HCT116 (cell line): ENCODE measurements around the gene NRROS. TPM values are rescaled to one million over a fixed set of nuclear protein-coding genes. Genes with fewer than 3 reads are reported as not detected.
A peak's percentile ranks its signal among the peaks of the same experiment; 100 is the strongest.

Source experiments
- ATAC-seq: fragments of 200-7000 bp; cut with Tn5 transposase; 2 replicates; pipeline ENCODE4 v1.9.1; 2020; ENCODE audit warnings: mild to moderate bottlenecking, moderate library complexity
- Bru-seq: library from RNA; stranded (reverse); fragments of 400-500 nt; gene quantifications from one replicate; lab custom pipeline; 2021; lab: Mats Ljungman, UMichigan
- BruChase-seq, 2 experiments: library from RNA; stranded (reverse); fragments of 400-500 nt; gene quantifications; one replicate each; lab custom pipeline; 2021; lab: Mats Ljungman, UMichigan
- BruUV-seq: library from RNA; stranded (reverse); fragments of 400-500 nt; replicated peaks from 2 replicates; lab custom pipeline; 2021; lab: Mats Ljungman, UMichigan
- CTCF ChIA-PET: fragments of 300-600 bp; sonication (Branson Sonifier 250); formaldehyde crosslinking; loops from one replicate; lab custom pipeline; 2021; ENCODE audit warnings: antibody characterized with exemption; lab: Charles Lee
- POLR2A ChIA-PET: fragments of 300-600, 350-600 bp; sonication (Branson Sonifier 250); formaldehyde crosslinking; loops from one replicate; lab custom pipeline; 2021; ENCODE audit warnings: antibody characterized with exemption; lab: Charles Lee
- RAD21 ChIA-PET, 2 experiments: fragments of 300-600 bp; sonication (Branson Sonifier 250); formaldehyde crosslinking; loops; one replicate each; lab custom pipeline; 2023; ENCODE audit warnings: low total read pairs in 2 of 2; ENCODE audit not compliant: uncharacterized antibody in 2 of 2, unreplicated experiment in 2 of 2, low non-redundant PET in 1 of 2; lab: Charles Lee
- DNase-seq: peaks from one replicate; pipeline ENCODE4 v3.0.0-alpha.2; 2010; ENCODE audit warnings: low read depth, low spot score
- H2AFZ ChIP-seq: fragments of 200-600 bp; shearing (Covaris generic), sonication (generic); 2 replicates; pipeline ENCODE4 v1.6.1; 2017; ENCODE audit warnings: low read depth, mixed run types, mixed read lengths, antibody characterized with exemption, low read length; ENCODE audit not compliant: poor library complexity, severe bottlenecking
- H3K27ac ChIP-seq: 2 replicates; pipeline ENCODE4 v1.5.1; 2012; ENCODE audit warnings: low read depth, low read length
- H3K27me3 ChIP-seq: fragments of 200-600 bp; sonication (generic); 2 replicates; pipeline ENCODE4 v1.6.1; 2016; ENCODE audit warnings: mixed run types, low read length, mixed read lengths; ENCODE audit not compliant: insufficient read depth
- H3K36me3 ChIP-seq, 2 experiments: fragments of 200-500 bp in 1 of 2; fragments of 200-600 bp in 1 of 2; sonication (Bioruptor generic) in 1 of 2; sonication (generic) in 1 of 2; 2 replicates each; pipeline versions ENCODE4 v1.5.1 to v1.6.1; 2014 to 2016; ENCODE audit warnings: low read length in 2 of 2, inconsistent platforms in 1 of 2, mixed read lengths in 1 of 2, mixed run types in 1 of 2; ENCODE audit not compliant: insufficient read depth in 2 of 2, control insufficient read depth in 1 of 2
- H3K4me1 ChIP-seq, 2 experiments: fragments of 200-600 bp in 1 of 2; sonication (generic) in 1 of 2; 2 replicates each; pipeline versions ENCODE4 v1.5.1 to v1.6.1; 2012 to 2017; ENCODE audit warnings: low read length in 2 of 2, inconsistent platforms in 1 of 2, mild to moderate bottlenecking in 1 of 2, mixed read lengths in 1 of 2, mixed run types in 1 of 2, moderate library complexity in 1 of 2; ENCODE audit not compliant: insufficient read depth in 2 of 2, control insufficient read depth in 1 of 2
- H3K4me2 ChIP-seq: fragments of 200-600 bp; sonication (generic); 2 replicates; pipeline ENCODE4 v1.6.1; 2017; ENCODE audit warnings: mixed run types, low read length, mixed read lengths
- H3K4me3 ChIP-seq, 2 experiments: fragments of 200-600 bp in 1 of 2; sonication (generic) in 1 of 2; replicated peaks in 1 of 2; 2 replicates each; pipeline ENCODE4 v1.5.1; 2011 to 2016; ENCODE audit warnings: low read length in 2 of 2, control low read depth in 1 of 2, low read depth in 1 of 2, mild to moderate bottlenecking in 1 of 2, mixed read lengths in 1 of 2, mixed run types in 1 of 2
- H3K79me2 ChIP-seq: fragments of 200-600 bp; sonication (generic); 2 replicates; pipeline ENCODE4 v1.6.1; 2017; ENCODE audit warnings: mild to moderate bottlenecking, mixed run types, low read length, moderate library complexity, mixed read lengths; ENCODE audit not compliant: insufficient read depth
- H3K9ac ChIP-seq: fragments of 200-600 bp; sonication (generic); 2 replicates; pipeline ENCODE4 v1.6.1; 2016; ENCODE audit warnings: low read length, mixed read lengths
- H3K9me2 ChIP-seq: fragments of 200-600 bp; sonication (generic), shearing (Covaris generic); 2 replicates; pipeline ENCODE4 v1.6.1; 2017; ENCODE audit warnings: mixed run types, mild to moderate bottlenecking, moderate library complexity; ENCODE audit not compliant: insufficient read depth
- H3K9me3 ChIP-seq, 2 experiments: fragments of 200-500 bp in 1 of 2; fragments of 200-600 bp in 1 of 2; sonication (Bioruptor generic) in 1 of 2; sonication (generic) in 1 of 2; 2 replicates each; pipeline ENCODE4 v1.6.1; 2014 to 2017; ENCODE audit warnings: low read length in 2 of 2, mixed read lengths in 2 of 2, inconsistent platforms in 1 of 2, low read depth in 1 of 2, mild to moderate bottlenecking in 1 of 2, mixed run types in 1 of 2, moderate library complexity in 1 of 2; ENCODE audit not compliant: control insufficient read depth in 1 of 2, insufficient read depth in 1 of 2
- H4K20me1 ChIP-seq: fragments of 200-600 bp; sonication (generic), shearing (Covaris generic); 2 replicates; pipeline ENCODE4 v1.6.1; 2017; ENCODE audit warnings: mixed run types, mild to moderate bottlenecking, moderate library complexity; ENCODE audit not compliant: insufficient read depth
- CTCF ChIP-seq, 3 experiments: fragments of 200-600 bp in 1 of 3; sonication (generic) in 1 of 3; IDR thresholded peaks in 2 of 3; conservative IDR thresholded peaks in 1 of 3; 2 replicates each; pipeline ENCODE4 v1.5.1; 2012 to 2017; ENCODE audit warnings: low read depth in 2 of 3, low read length in 2 of 3, antibody characterized with exemption in 1 of 3, borderline replicate concordance in 1 of 3, control low read depth in 1 of 3, mild to moderate bottlenecking in 1 of 3, mixed read lengths in 1 of 3, mixed run types in 1 of 3, moderate library complexity in 1 of 3; ENCODE audit not compliant: insufficient read depth in 1 of 3
- EGR1 ChIP-seq: IDR thresholded peaks from 2 replicates; pipeline ENCODE4 v1.6.1; 2012; ENCODE audit warnings: low read depth
- ELF1 ChIP-seq: IDR thresholded peaks from 2 replicates; pipeline ENCODE4 v1.6.1; 2012; ENCODE audit warnings: low read depth, borderline replicate concordance
- JUND ChIP-seq: IDR thresholded peaks from 2 replicates; pipeline ENCODE4 v1.6.1; 2012
- POLR2A ChIP-seq: IDR thresholded peaks from 2 replicates; pipeline ENCODE4 v1.7.0; 2011; ENCODE audit warnings: borderline replicate concordance; ENCODE audit not compliant: insufficient read depth, insufficient read length; ENCODE audit errors: extremely low read depth
- POLR2AphosphoS5 ChIP-seq: IDR thresholded peaks from 2 replicates; pipeline ENCODE4 v1.6.1; 2011; ENCODE audit warnings: mild to moderate bottlenecking, low read depth, low read length, moderate library complexity
- SRF ChIP-seq: IDR thresholded peaks from 2 replicates; pipeline ENCODE4 v1.6.1; 2012; ENCODE audit warnings: low read depth
- TCF7L2 ChIP-seq: IDR thresholded peaks from 2 replicates; pipeline ENCODE4 v1.7.0; 2011; ENCODE audit warnings: borderline replicate concordance, inconsistent platforms; ENCODE audit not compliant: insufficient read depth, insufficient read length; ENCODE audit errors: extremely low read depth
- YY1 ChIP-seq: IDR thresholded peaks from 2 replicates; pipeline ENCODE4 v1.6.1; 2011; ENCODE audit warnings: low read length, low read depth, moderate library complexity, mild to moderate bottlenecking; ENCODE audit not compliant: insufficient replicate concordance; ENCODE audit errors: extremely low read depth
- ZBTB33 ChIP-seq: IDR thresholded peaks from 2 replicates; pipeline ENCODE4 v1.6.1; 2011; ENCODE audit warnings: mild to moderate bottlenecking, low read length, moderate library complexity; ENCODE audit not compliant: insufficient replicate concordance; ENCODE audit errors: extremely low read depth
- ZNF274 ChIP-seq: fragments of 200-500 bp; sonication (Bioruptor generic); IDR thresholded peaks from 2 replicates; pipeline ENCODE4 v1.6.1; 2014; ENCODE audit warnings: mild to moderate bottlenecking, low read depth, low read length, inconsistent platforms
- intact Hi-C: fragments of 100-400 bp; cut with micrococcal nuclease; formaldehyde crosslinking; loops from 2 replicates; pipeline ENCODE4 v1.10.0; 2022
- long read RNA-seq: library from polyadenylated mRNA; unstranded; transcript quantifications from one replicate; pipeline ENCODE4 v2.0.0, GENCODE V29; 2021; ENCODE audit not compliant: unreplicated experiment
- polyA plus RNA-seq: library from polyadenylated mRNA; unstranded; fragments of >200 nt; gene quantifications from 2 replicates; pipeline ENCODE4 v1.2.1, GENCODE V29; 2012; ENCODE audit warnings: missing spikeins
- total RNA-seq: library from RNA; stranded (reverse); gene quantifications from one replicate; pipeline ENCODE4 v1.2.1, GENCODE V29; 2021; ENCODE audit not compliant: unreplicated experiment

NRROS gene
- total RNA-seq (0.12 TPM), Bru-seq, nascent RNA (percentile 9 among the genes with signal in this experiment), BruChase-seq, experiment 1, labeled RNA remaining after a 6-hour chase (percentile 7 among the genes with signal in this experiment), BruChase-seq, experiment 2, labeled RNA remaining after a 2-hour chase (percentile 4 among the genes with signal in this experiment)
- polyA plus RNA-seq, result 0.07 TPM in 1 of 2 replicates, not detected in the other
- long read RNA-seq, result 0 reads

GRCh38 chr3:196639483-196640296 lies at the start of gene NRROS:
NRROS (plus strand) TSS chr3:196639694; CDS start chr3:196654540, 14,846 bp downstream.
- Histone ChIP-seq H3K9me3 (no peaks in the 10 kb centered on the region), H3K4me3 (no peak within 1 kb of the TSS), H3K27me3 (no peaks in the 10 kb centered on the region), H3K79me2 (no peaks in the 10 kb centered on the region), H3K9me2 (no peaks in the 10 kb centered on the region), H3K27ac (no peak within 1 kb of the TSS), H3K9ac (no peak within 1 kb of the TSS), H2AFZ (no peak within 1 kb of the TSS), H4K20me1 (no peaks in the 10 kb centered on the region), H3K4me2 (no peak within 1 kb of the TSS), H3K4me1 (no peaks in the 10 kb centered on the region), H3K36me3 (no peaks in the 10 kb centered on the region)
- ChIA-PET RAD21 (no interaction called here), CTCF (no interaction called here), POLR2A (no interaction called here)
- intact Hi-C loops, result no loop called here
- no peak for DNase-seq
- BruUV-seq, result no TSS peak
- ATAC-seq, result no peak
- TF ChIP-seq POLR2A, result no peak

GRCh38 chr3:196590279-196590678 lies 49.2 kb upstream of the NRROS start:
- intact Hi-C loops, result no loop called here
- DNase-seq, result no peak
- no peak overlapping the region for H2AFZ ChIP-seq
- H3K9ac ChIP-seq, result no peak overlapping the region
- H3K9me3 ChIP-seq, result no peaks in the 10 kb centered on the region
- no peak for ATAC-seq
- no peak overlapping the region for H3K4me2 ChIP-seq
- BruUV-seq, result no TSS peak
- RAD21 ChIA-PET, result no interaction called here
- POLR2A ChIA-PET, result no interaction called here
- H3K27me3 ChIP-seq, result no peaks in the 10 kb centered on the region
- no peaks in the 10 kb centered on the region for H3K4me1 ChIP-seq
- no peak overlapping the region for H3K4me3 ChIP-seq
- H3K9me2 ChIP-seq, result no peaks in the 10 kb centered on the region
- H3K27ac ChIP-seq, result no peak overlapping the region
- H3K36me3 ChIP-seq, result peaks cover 0 to 13% of the 10 kb centered on the region in 2 experiments; a peak in 1 of 4 replicates
- CTCF ChIA-PET, result interaction anchor here (0.8 kb wide), 1 partner anchor 22 kb away, joined by 3 read pairs; the partner anchor contains the start of genes FBXO45 and WDR53
- H4K20me1 ChIP-seq, result no peaks in the 10 kb centered on the region; the same call in 1 of the 2 replicates
- H3K79me2 ChIP-seq, result no peaks in the 10 kb centered on the region
- TF ChIP-seq JUND, result no peak
- TF ChIP-seq ELF1, result no peak
- no peak for TF ChIP-seq EGR1
- no peak for TF ChIP-seq ZNF274
- TF ChIP-seq YY1, result no peak
- TF ChIP-seq TCF7L2, result no peak
- TF ChIP-seq ZBTB33, result no peak
- no peak for TF ChIP-seq SRF
- no peak for TF ChIP-seq POLR2AphosphoS5
- TF ChIP-seq CTCF (IDR thresholded peaks at IDR 0.05 in 2 of 3, conservative IDR thresholded peaks at IDR 0.05 in 1 of 3; ENCODE audit: borderline replicate concordance in 1 of 3, insufficient read depth in 1 of 3, low read depth in 2 of 3, low read length in 2 of 3), result no peak
